ENCODE measurements around the gene DHX40. TPM values are rescaled to one million over a fixed set of nuclear protein-coding genes. Genes with fewer than 3 reads are reported as not detected.

DHX40 gene
- polyA plus RNA-seq, 1 donor (not counting 4 experiments of a cell fraction or from before 2014, with no cell fraction given): 30.7 TPM

GRCh38 chr17:59600169-59600568 is 34.8 kb downstream of the DHX40 start:
- dilution Hi-C loops (cut with MboI; ENCODE audit: extremely low pct_ligation_motif_present, low sequenced_read_pairs): no loop called here
- H3K27ac ChIP-seq (ENCODE audit: control insufficient read depth, insufficient read depth, low read length): no peak overlapping the region
- H3K27me3 ChIP-seq (ENCODE audit: control insufficient read depth, extremely low read depth, insufficient read depth, low read length): no peaks in the 10 kb centered on the region
- TF ChIP-seq CTCF (optimal IDR thresholded peaks at IDR 0.05 in 1 of 3, IDR thresholded peaks at IDR 0.05 in 1 of 3, conservative IDR thresholded peaks at IDR 0.05 in 1 of 3; ENCODE audit: extremely low read depth in 1 of 3, insufficient read depth in 2 of 3, low read length in 3 of 3): no peak
- TF ChIP-seq EZH2 (IDR thresholded peaks at IDR 0.05; ENCODE audit: low read length): no peak
- no peaks in the 10 kb centered on the region for H3K9me1 ChIP-seq (ENCODE audit: control insufficient read depth, extremely low read depth, insufficient read depth, low read length)
- H3K36me3 ChIP-seq (ENCODE audit: control insufficient read depth in 2 of 2, extremely low read depth in 1 of 2, insufficient read depth in 2 of 2, low read length in 2 of 2): peaks cover 0 to 6% of the 10 kb centered on the region in 2 experiments
- no peak overlapping the region for H2AFZ ChIP-seq (ENCODE audit: control insufficient read depth, low read length)
- DNase-seq (ENCODE audit: low read depth, low spot score): no peak
- H4K20me1 ChIP-seq (ENCODE audit: control insufficient read depth, extremely low read depth, insufficient read depth, low read length): no peaks in the 10 kb centered on the region
- H3K4me2 ChIP-seq (ENCODE audit: control insufficient read depth, extremely low read depth, insufficient read depth, low read depth, low read length): no peak overlapping the region
- no peak for FAIRE-seq
- no peaks in the 10 kb centered on the region for H3K4me1 ChIP-seq (ENCODE audit: control insufficient read depth, extremely low read depth, insufficient read depth, low read length)
- H3K4me3 ChIP-seq (ENCODE audit: control insufficient read depth in 2 of 3, extremely low read depth in 1 of 3, insufficient read depth in 2 of 3, low read depth in 1 of 3, low read length in 3 of 3): no peak overlapping the region
- no peak overlapping the region for H3K9ac ChIP-seq (ENCODE audit: control insufficient read depth, extremely low read depth, insufficient read depth, low read length)
- H3K79me2 ChIP-seq (ENCODE audit: control insufficient read depth, insufficient read depth, low read length): no peaks in the 10 kb centered on the region
- no peaks in the 10 kb centered on the region for H3K9me3 ChIP-seq (ENCODE audit: control insufficient read depth, low read depth, low read length)

- no peak for DNase-seq (ENCODE audit: low read depth, low spot score)
- Histone ChIP-seq H3K27ac (ENCODE audit: control insufficient read depth, insufficient read depth, low read length) (no peak overlapping the region), H3K9me1 (ENCODE audit: control insufficient read depth, extremely low read depth, insufficient read depth, low read length) (no peaks in the 10 kb centered on the region), H3K4me1 (ENCODE audit: control insufficient read depth, extremely low read depth, insufficient read depth, low read length) (no peaks in the 10 kb centered on the region), H3K9ac (ENCODE audit: control insufficient read depth, extremely low read depth, insufficient read depth, low read length) (no peak overlapping the region), H3K9me3 (ENCODE audit: control insufficient read depth, low read depth, low read length) (no peaks in the 10 kb centered on the region), H3K79me2 (ENCODE audit: control insufficient read depth, insufficient read depth, low read length) (no peaks in the 10 kb centered on the region), H3K4me3 (ENCODE audit: control insufficient read depth in 2 of 3, extremely low read depth in 1 of 3, insufficient read depth in 2 of 3, low read depth in 1 of 3, low read length in 3 of 3) (no peak overlapping the region), H3K4me2 (ENCODE audit: control insufficient read depth, extremely low read depth, insufficient read depth, low read depth, low read length) (no peak overlapping the region), H3K36me3 (ENCODE audit: control insufficient read depth in 2 of 2, extremely low read depth in 1 of 2, insufficient read depth in 2 of 2, low read length in 2 of 2) (peaks cover 0 to 6% of the 10 kb centered on the region in 2 experiments), H4K20me1 (ENCODE audit: control insufficient read depth, extremely low read depth, insufficient read depth, low read length) (no peaks in the 10 kb centered on the region), H3K27me3 (ENCODE audit: control insufficient read depth, extremely low read depth, insufficient read depth, low read length) (no peaks in the 10 kb centered on the region), H2AFZ (ENCODE audit: control insufficient read depth, low read length) (no peak overlapping the region)
- no peak for FAIRE-seq
- dilution Hi-C loops (cut with MboI; ENCODE audit: extremely low pct_ligation_motif_present, low sequenced_read_pairs): no loop called here
- TF ChIP-seq CTCF (optimal IDR thresholded peaks at IDR 0.05 in 1 of 3, IDR thresholded peaks at IDR 0.05 in 1 of 3, conservative IDR thresholded peaks at IDR 0.05 in 1 of 3; ENCODE audit: extremely low read depth in 1 of 3, insufficient read depth in 2 of 3, low read length in 3 of 3) (no peak), EZH2 (IDR thresholded peaks at IDR 0.05; ENCODE audit: low read length) (no peak)
Observed at GRCh38 chr17:59601130-59601529, 35.7 kb downstream of the DHX40 start.
